HFF-Myc (cell line): ENCODE results near the gene PHKG1.
"Not testable (repeated sequence)": the region's sequence is repeated elsewhere in the genome, so short reads cannot be mapped to it uniquely, and the experiment has no call there.

Experiments used
- DNase-seq: peaks from one replicate; pipeline ENCODE4 v3.0.0-alpha.2; 2011; ENCODE audit warnings: low read depth; ENCODE audit errors: extremely low read depth
- H3K4me3 ChIP-seq: replicated peaks from 2 replicates; pipeline ENCODE4 v1.5.1; 2011; ENCODE audit warnings: low read depth, mild to moderate bottlenecking, control low read depth, low read length
- TF ChIP-seq, protein P1 (sequence below): IDR thresholded peaks from 2 replicates; pipeline ENCODE4 v1.5.1; 2012; ENCODE audit warnings: mild to moderate bottlenecking, low read depth, low read length, control low read depth; ENCODE audit errors: missing control alignments

The PHKG1 gene

GRCh38 chr7:56097700-56098099 is 4.9 kb upstream of the PHKG1 start:
- H3K4me3 ChIP-seq, result no peak overlapping the region
- TF ChIP-seq, protein P1, sequence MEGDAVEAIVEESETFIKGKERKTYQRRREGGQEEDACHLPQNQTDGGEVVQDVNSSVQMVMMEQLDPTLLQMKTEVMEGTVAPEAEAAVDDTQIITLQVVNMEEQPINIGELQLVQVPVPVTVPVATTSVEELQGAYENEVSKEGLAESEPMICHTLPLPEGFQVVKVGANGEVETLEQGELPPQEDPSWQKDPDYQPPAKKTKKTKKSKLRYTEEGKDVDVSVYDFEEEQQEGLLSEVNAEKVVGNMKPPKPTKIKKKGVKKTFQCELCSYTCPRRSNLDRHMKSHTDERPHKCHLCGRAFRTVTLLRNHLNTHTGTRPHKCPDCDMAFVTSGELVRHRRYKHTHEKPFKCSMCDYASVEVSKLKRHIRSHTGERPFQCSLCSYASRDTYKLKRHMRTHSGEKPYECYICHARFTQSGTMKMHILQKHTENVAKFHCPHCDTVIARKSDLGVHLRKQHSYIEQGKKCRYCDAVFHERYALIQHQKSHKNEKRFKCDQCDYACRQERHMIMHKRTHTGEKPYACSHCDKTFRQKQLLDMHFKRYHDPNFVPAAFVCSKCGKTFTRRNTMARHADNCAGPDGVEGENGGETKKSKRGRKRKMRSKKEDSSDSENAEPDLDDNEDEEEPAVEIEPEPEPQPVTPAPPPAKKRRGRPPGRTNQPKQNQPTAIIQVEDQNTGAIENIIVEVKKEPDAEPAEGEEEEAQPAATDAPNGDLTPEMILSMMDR, result no peak
- peak; percentile 97 for DNase-seq

- not testable (repeated sequence) for H3K4me3 ChIP-seq, DNase-seq
These were observed 364 bp downstream of the PHKG1 start for GRCh38 chr7:56092388-56092787.

DNA sequence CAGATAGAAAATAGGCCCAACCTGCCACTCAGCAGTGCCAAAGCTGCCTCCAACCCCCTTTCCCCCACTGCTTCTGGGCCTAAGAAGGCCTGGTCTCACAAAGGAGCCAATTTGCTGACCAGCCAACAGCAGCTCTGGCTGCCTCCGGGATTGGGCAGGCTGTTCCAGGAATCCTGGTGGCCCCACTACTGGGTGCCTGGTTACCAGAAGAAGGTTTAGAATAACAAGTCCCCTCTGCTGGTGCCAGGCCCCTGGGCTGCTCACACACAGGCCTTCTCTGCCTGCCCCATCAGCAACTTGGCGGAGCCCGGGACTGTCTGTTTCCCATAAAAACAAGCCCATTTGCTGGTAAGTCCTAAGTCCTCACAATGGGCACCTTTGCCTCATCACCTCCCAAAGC is 1.2 kb downstream of the PHKG1 start:
- DNase-seq, result no peak
- no peak overlapping the region for H3K4me3 ChIP-seq
- TF ChIP-seq, protein P1, result no peak

DNA sequence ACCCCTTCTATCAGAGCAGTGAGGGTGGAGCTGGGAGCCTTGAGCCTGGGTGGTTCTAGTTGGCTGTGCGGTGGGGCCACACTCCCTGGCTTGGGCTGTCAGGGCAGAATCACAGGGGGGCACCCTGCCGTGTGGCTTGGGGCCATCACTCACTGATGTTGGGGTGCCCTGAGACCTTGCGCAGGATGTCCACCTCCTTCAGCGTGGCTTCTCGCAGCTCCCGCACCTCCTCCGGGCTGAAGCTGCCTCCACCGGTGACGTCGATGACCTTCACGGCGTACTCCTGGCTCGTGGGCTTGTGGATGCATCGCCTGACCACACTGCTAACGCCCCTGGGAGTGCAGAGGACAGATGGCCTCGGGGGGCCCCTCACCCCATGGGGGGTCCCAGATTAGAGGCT is 5.3 kb downstream of the PHKG1 start:
- TF ChIP-seq, protein P1, result no peak

GRCh38 chr7:56086761-56087160 is 6.0 kb downstream of the PHKG1 start:
- TF ChIP-seq, protein P1, result no peak
- H3K4me3 ChIP-seq, result no peak overlapping the region
- DNase-seq, result no peak

More for the DNA sequence above, 5.3 kb downstream of the PHKG1 start:
- no peak overlapping the region for H3K4me3 ChIP-seq
- no peak for DNase-seq

DNA sequence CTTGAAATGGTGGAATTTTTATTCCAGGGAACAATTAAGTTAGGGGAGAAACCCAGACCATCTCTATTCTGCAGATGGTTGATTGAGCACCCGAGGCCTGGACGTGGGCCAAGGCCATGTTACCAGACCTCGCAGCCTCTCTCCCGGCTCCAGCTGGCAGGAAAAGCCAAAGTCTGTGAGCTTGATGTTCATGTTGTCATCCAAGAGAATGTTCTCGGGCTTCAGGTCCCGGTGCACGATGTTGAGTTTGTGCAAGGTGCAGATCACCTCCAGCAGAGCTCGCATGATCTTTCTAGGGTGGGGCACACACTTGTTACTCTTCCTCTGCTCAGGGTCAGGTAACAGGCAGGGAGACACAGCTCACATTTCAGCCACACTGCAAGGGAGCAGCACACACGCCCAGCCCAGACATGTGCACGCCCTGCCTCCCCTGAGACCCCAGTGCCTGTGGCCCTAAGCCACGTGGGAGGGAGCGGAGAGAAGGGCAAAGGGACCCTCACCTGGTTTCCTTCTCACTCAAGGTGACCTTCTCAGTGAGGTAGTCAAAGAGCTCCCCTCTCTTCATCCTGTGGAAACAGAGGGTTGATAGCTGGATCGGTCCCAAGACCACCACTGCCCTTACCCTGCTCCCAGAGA is 9.5 kb downstream of the PHKG1 start:
- TF ChIP-seq, protein P1, result no peak
- H3K4me3 ChIP-seq, result no peak overlapping the region
- DNase-seq, result no peak

DNA sequence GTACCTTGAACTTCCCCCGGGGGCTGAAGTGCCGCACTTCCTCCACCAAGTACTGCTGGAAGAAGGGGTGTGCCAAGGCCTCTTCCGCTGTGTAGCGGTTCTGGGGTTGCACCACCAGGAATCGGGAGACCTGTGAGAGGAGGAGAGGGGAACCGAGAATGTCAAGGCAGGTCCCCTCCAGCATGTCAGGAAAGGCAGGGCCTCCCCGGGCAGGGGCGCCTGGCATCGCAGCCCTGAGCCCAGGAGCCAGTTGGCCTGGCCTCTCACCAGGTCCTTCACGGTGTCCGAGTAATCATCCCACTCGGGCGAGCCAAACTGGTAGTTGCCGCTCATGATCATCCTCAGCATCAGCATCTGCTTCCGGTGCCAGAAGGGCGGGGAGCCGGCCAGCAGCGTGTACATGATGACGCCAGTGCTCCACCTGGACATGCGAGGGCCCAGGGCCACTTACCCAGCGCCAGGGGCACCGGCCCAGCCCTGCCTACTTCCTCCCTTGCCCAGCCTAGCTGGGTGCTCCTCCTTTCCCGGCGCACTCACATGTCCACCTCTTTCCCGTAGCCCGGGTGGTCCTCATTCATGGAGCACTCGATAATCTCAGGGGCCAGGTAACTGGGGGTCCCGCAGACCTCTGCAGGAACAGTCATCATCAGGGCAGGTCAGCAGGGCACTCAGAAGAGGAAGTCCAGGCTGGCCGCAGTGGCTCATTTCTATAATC is 11.0 kb downstream of the PHKG1 start:
- TF ChIP-seq, protein P1, result no peak
- no peak for DNase-seq
- H3K4me3 ChIP-seq, result no peak overlapping the region

GRCh38 chr7:56080726-56081435 is 11.9 kb downstream of the PHKG1 start:
- not testable (repeated sequence) for H3K4me3 ChIP-seq, DNase-seq
